Type B pancreatic cell (in vitro differentiated cells): ENCODE results near the gene COASY. TPM values are rescaled to one million over a fixed set of nuclear protein-coding genes. Genes with fewer than 3 reads are reported as not detected.

Experiments used
- DNase-seq: peaks from one replicate; pipeline ENCODE4 v3.0.0; 2021; ENCODE audit warnings: mixed read lengths; ENCODE audit not compliant: unreplicated experiment; ENCODE audit errors: extremely low spot score
- H3K27ac Mint-ChIP-seq: 2 replicates; pipeline ENCODE4 v1.8.0; 2021; ENCODE audit warnings: mild to moderate bottlenecking, mixed read lengths
- H3K27me3 Mint-ChIP-seq: 2 replicates; pipeline ENCODE4 v1.8.0; 2021; ENCODE audit warnings: mixed read lengths
- H3K36me3 Mint-ChIP-seq: 2 replicates; pipeline ENCODE4 v1.8.0; 2021; ENCODE audit warnings: mixed read lengths
- H3K4me1 Mint-ChIP-seq: one replicate; pipeline ENCODE4 v1.8.0; 2021; ENCODE audit warnings: mixed read lengths; ENCODE audit not compliant: unreplicated experiment
- H3K4me3 Mint-ChIP-seq: 2 replicates; pipeline ENCODE4 v1.8.0; 2021; ENCODE audit warnings: mild to moderate bottlenecking, mixed read lengths
- H3K9me3 Mint-ChIP-seq: 2 replicates; pipeline ENCODE4 v1.8.0; 2021; ENCODE audit warnings: mixed read lengths
- CTCF ChIP-seq: fragments of 200-600 bp; sonication (generic); conservative IDR thresholded peaks from 2 replicates; pipeline ENCODE4 v1.5.0; 2021; ENCODE audit warnings: antibody characterized with exemption, mild to moderate bottlenecking
- total RNA-seq: library from RNA; stranded (reverse); gene quantifications from 2 replicates; pipeline ENCODE4 v1.2.1, GENCODE V29; 2021; ENCODE audit warnings: low replicate concordance

COASY gene
- total RNA-seq, 1 donor from 2014 or later: 78.0 TPM

GRCh38 chr17:42566215-42566882, 4.4 kb downstream of the COASY start:
- no peak for TF ChIP-seq CTCF
- no peaks in the 10 kb centered on the region for H3K9me3 Mint-ChIP-seq
- no peaks in the 10 kb centered on the region for H3K27me3 Mint-ChIP-seq
- peaks cover 13% of the 10 kb centered on the region for H3K4me1 Mint-ChIP-seq
- peak overlapping the region; percentile 94 for H3K4me3 Mint-ChIP-seq
- DNase-seq: no peak
- H3K27ac Mint-ChIP-seq: peak overlapping the region; percentile 93
- peaks cover 10% of the 10 kb centered on the region for H3K36me3 Mint-ChIP-seq

- peak; percentile 95 for DNase-seq
- peak within 1 kb of the TSS; percentile 94 for H3K4me3 Mint-ChIP-seq
- peaks cover 9% of the 10 kb centered on the region for H3K4me1 Mint-ChIP-seq
- TF ChIP-seq CTCF: peak; percentile 22
- peaks cover 12% of the 10 kb centered on the region for H3K36me3 Mint-ChIP-seq
- H3K27ac Mint-ChIP-seq: peak within 1 kb of the TSS; percentile 93
- no peaks in the 10 kb centered on the region for H3K9me3 Mint-ChIP-seq
- no peaks in the 10 kb centered on the region for H3K27me3 Mint-ChIP-seq
These were observed 5.1 kb downstream of the COASY start, which contains the start of gene MLX for GRCh38 chr17:42566883-42567573. MLX (plus strand) TSS chr17:42567100; CDS start chr17:42567125, 25 bp downstream.

- Mint-ChIP-seq H3K4me1 (peaks cover 12% of the 10 kb centered on the region), H3K9me3 (no peaks in the 10 kb centered on the region), H3K36me3 (peaks cover 17% of the 10 kb centered on the region), H3K27me3 (no peaks in the 10 kb centered on the region), H3K27ac (no peak overlapping the region), H3K4me3 (peak overlapping the region; percentile 52)
- no peak for TF ChIP-seq CTCF
- no peak for DNase-seq
These were observed 6.6 kb downstream of the COASY start for GRCh38 chr17:42568341-42569111.

- DNase-seq: no peak
- Mint-ChIP-seq H3K4me1 (peaks cover 17% of the 10 kb centered on the region), H3K27me3 (no peaks in the 10 kb centered on the region), H3K4me3 (no peak overlapping the region), H3K36me3 (peaks cover 21% of the 10 kb centered on the region), H3K9me3 (no peaks in the 10 kb centered on the region), H3K27ac (no peak overlapping the region)
- no peak for TF ChIP-seq CTCF
These were observed 9.7 kb downstream of the COASY start for GRCh38 chr17:42571435-42572225.

- H3K9me3 Mint-ChIP-seq: no peaks in the 10 kb centered on the region
- H3K4me1 Mint-ChIP-seq: peaks cover 20% of the 10 kb centered on the region
- no peak overlapping the region for H3K27ac Mint-ChIP-seq
- DNase-seq: no peak
- TF ChIP-seq CTCF: no peak
- no peak overlapping the region for H3K4me3 Mint-ChIP-seq
- no peaks in the 10 kb centered on the region for H3K27me3 Mint-ChIP-seq
- peaks cover 18% of the 10 kb centered on the region for H3K36me3 Mint-ChIP-seq
These were observed 11.1 kb downstream of the COASY start for GRCh38 chr17:42573095-42573494.
